ENCODE results near the gene MCF2L.

Gene MCF2L

DNA sequence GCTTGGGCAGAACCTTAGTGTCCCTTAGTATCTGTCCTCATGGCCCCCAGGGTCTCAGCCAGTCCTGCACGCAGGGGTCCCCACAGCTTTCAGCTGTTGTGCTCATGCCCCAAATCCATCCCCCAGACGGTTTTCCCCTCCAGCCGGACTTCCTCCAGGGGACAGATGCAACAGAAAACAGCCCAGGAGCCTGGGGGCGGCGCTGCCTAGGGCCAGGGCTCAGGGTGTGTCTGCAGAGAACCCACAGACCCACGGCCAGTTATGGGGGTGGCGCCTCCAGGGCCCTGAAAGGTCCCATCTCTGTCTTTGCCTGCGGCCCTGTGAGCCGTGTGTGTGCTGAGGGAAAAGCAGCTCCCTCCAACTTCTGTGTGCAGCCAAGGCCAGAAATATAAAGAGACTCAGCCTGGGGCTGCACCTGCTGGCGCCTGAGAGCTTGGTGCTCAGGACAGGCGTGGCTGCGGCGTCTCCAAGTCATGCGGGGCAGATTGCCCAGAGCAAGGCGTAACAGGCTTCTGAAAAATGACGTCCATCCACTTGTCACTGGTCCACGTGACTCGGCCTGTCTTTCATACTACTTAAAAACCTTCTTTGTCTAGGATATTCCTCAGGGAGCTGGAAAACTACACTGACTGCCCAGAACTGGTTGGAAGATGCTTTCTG lies 114.5 kb downstream of the MCF2L start:
- DNase-seq (ENCODE audit: low read depth): no peak

GRCh38 chr13:113084094-113084942 lies 115.3 kb downstream of the MCF2L start:
- DNase-seq (ENCODE audit: low read depth): no peak

- no peak for DNase-seq (ENCODE audit: low read depth)
Observed at GRCh38 chr13:113084943-113085540, 116.0 kb downstream of the MCF2L start.

- no peak for DNase-seq (ENCODE audit: low read depth)
Observed at GRCh38 chr13:113086031-113086750, 117.2 kb downstream of the MCF2L start.

GRCh38 chr13:113086991-113087922 lies 118.2 kb downstream of the MCF2L start:
- DNase-seq (ENCODE audit: low read depth): no peak

DNA sequence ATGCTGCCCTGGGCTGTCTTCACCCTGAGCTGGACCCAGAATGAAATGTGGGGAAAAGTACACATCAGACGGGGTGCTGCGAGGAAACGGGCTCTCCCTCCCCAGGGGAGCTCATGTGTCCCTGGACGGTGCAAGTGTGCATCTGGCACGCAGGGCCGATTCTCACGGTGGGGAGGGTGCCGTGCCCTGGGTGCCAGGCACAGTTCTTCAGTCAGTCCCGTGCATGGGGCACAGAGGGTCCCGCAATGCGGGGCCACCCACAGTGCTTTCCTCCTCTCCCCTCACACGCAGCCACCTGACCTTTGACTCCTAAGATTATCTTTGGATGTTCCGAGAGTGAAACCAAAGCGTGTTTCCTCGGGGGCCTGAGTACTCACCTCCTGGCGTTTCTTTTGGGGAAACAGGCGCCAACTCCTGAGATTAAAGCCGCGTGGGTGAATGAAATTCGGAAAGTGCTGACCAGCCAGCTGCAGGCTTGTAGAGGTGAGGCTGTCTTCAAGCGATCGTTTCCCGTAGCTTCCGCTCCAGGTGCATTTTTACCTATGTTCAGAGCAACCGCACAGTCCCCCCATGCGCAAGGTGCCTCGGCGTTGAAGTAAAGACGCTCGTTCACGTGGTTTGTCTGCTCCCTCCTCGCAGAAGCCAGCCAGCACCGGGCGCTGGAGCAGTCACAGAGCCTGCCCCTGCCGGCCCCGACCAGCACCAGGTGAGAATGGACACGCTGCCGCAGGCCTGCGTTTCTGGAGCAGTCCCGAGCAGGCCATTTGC lies 119.1 kb downstream of the MCF2L start:
- no peak for DNase-seq (ENCODE audit: low read depth)

- DNase-seq (ENCODE audit: low read depth): no peak
Observed at GRCh38 chr13:113088691-113089020, 119.6 kb downstream of the MCF2L start.

DNA sequence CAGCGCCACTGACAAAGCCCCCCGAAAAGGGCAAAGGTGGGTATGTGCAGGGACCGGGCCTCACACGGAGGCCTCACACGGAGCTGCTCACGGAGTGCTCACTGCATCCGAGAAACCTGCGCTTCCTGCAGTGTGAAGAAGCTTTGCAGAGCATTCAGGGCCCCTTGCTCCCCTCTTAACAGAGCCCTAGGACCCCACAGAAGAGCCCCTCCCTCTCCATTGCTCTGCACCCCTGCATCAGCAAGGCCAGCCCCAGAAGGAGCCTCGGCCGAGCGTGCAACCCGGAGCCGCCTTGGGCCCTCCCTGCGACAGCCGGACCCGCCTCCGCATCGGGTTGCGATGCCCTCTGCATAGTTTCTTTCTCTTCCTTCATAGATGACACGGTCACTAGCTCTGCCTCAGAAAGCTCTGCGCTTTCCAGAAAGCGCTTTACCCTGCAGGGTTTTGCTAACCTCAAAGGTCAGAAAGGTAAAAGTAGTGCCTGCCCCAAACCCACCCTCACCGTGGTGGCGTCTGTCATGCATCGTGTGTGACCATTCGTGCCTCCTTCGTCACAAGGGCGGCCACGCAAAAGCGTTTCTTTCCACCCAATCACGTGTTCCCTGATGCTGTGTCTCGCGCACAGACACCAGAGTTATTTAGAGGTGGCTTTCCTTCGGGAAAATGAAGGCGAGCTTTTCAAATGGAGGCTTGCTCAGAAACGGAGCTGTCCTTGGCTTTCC lies 120.8 kb downstream of the MCF2L start:
- DNase-seq (ENCODE audit: low read depth): no peak

- no peak for DNase-seq (ENCODE audit: low read depth)
Observed at GRCh38 chr13:113090415-113090770, 121.4 kb downstream of the MCF2L start.

DNA sequence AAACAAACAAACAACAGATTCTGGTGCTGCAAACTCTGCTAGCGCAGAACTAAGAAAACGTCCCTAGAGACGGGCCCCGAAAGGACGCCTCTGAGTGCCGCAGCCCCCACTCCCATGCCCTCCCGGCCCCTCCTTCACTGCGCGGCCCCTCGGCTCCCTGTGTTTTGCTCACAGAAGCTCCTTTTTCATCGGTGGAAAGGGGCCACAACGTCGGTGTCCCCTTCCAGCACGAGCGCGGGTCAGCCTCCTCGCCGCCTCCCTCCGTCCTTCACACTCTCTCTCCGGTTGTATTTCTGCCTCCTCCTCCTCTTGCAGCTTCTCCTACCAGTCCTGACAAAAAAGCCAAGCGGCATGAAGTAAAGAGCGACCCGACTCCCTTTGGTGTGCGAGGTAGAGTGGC lies 121.8 kb downstream of the MCF2L start:
- no peak for DNase-seq (ENCODE audit: low read depth)

DNA sequence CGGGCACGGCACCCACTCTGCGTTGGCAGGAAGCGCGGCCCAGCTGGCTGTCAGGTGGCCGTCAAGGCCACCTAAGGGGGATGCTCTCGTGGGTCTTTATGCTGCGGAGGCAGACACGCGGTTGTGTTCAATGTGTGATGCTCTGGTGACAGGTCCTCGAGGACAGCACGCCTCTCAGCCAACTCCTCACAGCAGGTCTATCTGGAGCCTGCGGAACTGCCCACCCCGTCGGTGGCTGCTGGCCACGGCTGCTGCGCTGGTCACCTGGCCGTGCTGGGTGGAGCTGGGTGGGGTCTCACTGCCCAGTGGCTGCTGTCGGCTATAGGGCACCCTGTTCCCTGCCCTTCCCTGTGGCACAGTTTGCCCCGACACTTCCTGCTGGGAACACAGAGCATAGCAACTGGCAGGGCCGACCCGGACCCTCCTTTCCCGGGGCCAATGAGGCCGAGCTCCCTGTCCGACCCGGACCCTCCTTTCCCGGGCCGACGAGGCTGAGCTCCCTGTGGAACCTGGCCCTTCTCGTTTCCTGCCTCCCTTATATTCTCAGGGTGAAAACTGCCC lies 122.3 kb downstream of the MCF2L start:
- DNase-seq (ENCODE audit: low read depth): no peak

GRCh38 chr13:113091891-113092775 lies 123.1 kb downstream of the MCF2L start:
- DNase-seq (ENCODE audit: low read depth): no peak

GRCh38 chr13:113092776-113093579 lies 124.0 kb downstream of the MCF2L start:
- no peak for DNase-seq (ENCODE audit: low read depth)

DNA sequence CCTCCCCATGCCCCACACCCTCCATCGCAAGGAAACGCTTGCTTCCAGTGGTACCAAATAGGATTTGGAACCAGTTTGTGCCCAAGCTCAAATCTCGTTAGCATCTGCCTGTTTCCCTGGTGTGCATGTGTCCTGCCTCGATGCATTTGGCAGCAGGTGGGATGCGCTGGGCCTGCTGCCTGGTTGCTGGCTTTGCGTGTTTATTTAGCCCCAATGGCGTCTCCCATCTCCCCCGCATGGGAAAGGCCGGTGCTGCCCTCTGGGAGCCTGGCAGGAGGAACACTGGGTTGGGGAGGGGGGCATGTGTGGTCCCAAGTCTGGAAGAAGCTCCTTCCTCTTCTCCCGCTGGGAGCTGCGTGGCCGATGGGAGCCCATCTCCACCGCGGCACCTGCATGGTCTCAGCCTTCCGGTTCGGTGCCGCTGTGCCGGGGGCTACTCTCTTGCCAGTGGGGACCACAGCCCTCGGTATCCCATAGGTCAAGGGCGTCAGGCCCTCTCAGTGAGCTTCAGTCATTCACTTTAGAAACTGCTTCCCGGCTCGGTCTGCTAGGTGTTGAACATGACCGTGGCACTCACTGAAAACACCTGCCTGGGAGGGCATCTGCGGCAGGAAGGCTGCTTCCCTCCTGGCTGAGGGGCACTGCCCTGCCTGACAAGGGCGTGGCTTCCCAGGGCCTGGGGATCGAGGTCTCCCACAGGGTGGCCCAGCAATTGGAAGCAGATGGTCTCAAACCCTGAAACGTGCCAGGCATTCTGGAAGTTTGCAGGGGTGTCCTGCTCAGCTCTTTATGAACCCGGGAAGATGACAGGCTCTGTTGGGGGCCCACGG lies 124.8 kb downstream of the MCF2L start:
- DNase-seq (ENCODE audit: low read depth): no peak

DNA sequence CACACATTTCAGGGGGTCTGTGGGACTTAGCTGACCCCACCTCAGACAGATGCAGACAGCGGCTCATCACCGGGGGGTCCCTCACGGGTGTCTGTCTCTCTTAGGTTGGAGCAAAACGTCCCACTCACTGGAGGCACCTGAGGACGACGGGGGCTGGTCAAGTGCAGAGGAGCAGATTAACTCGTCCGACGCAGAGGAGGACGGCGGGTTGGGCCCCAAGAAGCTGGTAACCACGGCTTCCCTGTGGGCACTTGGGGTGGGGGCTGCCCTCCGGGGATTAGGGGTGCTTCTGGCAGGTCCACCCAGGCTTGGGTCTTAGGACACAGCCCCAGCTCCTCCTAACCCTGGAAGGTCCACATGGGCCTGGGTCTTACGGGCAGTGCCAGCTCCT lies 125.4 kb downstream of the MCF2L start:
- DNase-seq (ENCODE audit: low read depth): no peak

GRCh38 chr13:113095146-113096051 lies 126.4 kb downstream of the MCF2L start:
- DNase-seq (ENCODE audit: low read depth): no peak

Data from stimulated activated CD8-positive, alpha-beta memory T cell treated with anti-CD3 and anti-CD28 coated beads, Interleukin-12 subunit alpha, Interleukin-12 subunit beta, amount 100 ng/mL, for 4 hours (primary cell).